Activated CD4-positive, alpha-beta T cell treated with anti-CD3 and anti-CD28 coated beads for 36 hours (primary cell): Measurements from ENCODE around the gene RBMS3. TPM values are rescaled to one million over a fixed set of nuclear protein-coding genes. Genes with fewer than 3 reads are reported as not detected.

ENCODE experiments used
- ATAC-seq: fragments of 200-7000 bp; cut with Tn5 transposase; one replicate; pipeline ENCODE4 v1.10.0; 2021; ENCODE audit warnings: mild to moderate bottlenecking, moderate library complexity
- CTCF ChIA-PET: fragments of 350-600 bp; sonication (Branson Sonifier 250); formaldehyde crosslinking; loops from one replicate; lab custom pipeline; 2021; ENCODE audit warnings: antibody characterized with exemption; lab: Charles Lee
- POLR2A ChIA-PET: fragments of 350-600 bp; sonication (Branson Sonifier 250); formaldehyde crosslinking; loops from one replicate; lab custom pipeline; 2021; ENCODE audit warnings: antibody characterized with exemption, inconsistent platforms; lab: Charles Lee
- DNase-seq: peaks from one replicate; pipeline ENCODE4 v3.0.0-alpha.2; 2020
- H3K27ac Mint-ChIP-seq: one replicate; pipeline ENCODE4 v1.8.0; 2021; ENCODE audit warnings: mixed read lengths
- H3K27me3 Mint-ChIP-seq: one replicate; pipeline ENCODE4 v1.8.0; 2021; ENCODE audit warnings: mixed read lengths
- H3K36me3 Mint-ChIP-seq: one replicate; pipeline ENCODE4 v1.8.0; 2021; ENCODE audit warnings: low read depth, mixed read lengths
- H3K4me1 Mint-ChIP-seq: one replicate; pipeline ENCODE4 v1.8.0; 2021; ENCODE audit warnings: mixed read lengths
- H3K4me3 Mint-ChIP-seq: one replicate; pipeline ENCODE4 v1.8.0; 2021; ENCODE audit warnings: mild to moderate bottlenecking, moderate library complexity, mixed read lengths
- H3K9me3 Mint-ChIP-seq: one replicate; pipeline ENCODE4 v1.8.0; 2021; ENCODE audit warnings: low read depth, mixed read lengths
- intact Hi-C, 2 experiments: fragments of 100-400 bp; cut with DNase I in 1 of 2; cut with micrococcal nuclease in 1 of 2; formaldehyde crosslinking; loops; one replicate each; pipeline versions ENCODE4 v1.14.2 to v1.15.1; 2022 to 2024; cut with DNase I, micrococcal nuclease
- total RNA-seq, 2 experiments: library from RNA; stranded (reverse); gene quantifications; one replicate each; pipeline ENCODE4 v1.2.3, GENCODE V29; 2021

RBMS3 gene
- total RNA-seq, 2 experiments from 2014 or later: 1.5 to 2.0 TPM

DNA sequence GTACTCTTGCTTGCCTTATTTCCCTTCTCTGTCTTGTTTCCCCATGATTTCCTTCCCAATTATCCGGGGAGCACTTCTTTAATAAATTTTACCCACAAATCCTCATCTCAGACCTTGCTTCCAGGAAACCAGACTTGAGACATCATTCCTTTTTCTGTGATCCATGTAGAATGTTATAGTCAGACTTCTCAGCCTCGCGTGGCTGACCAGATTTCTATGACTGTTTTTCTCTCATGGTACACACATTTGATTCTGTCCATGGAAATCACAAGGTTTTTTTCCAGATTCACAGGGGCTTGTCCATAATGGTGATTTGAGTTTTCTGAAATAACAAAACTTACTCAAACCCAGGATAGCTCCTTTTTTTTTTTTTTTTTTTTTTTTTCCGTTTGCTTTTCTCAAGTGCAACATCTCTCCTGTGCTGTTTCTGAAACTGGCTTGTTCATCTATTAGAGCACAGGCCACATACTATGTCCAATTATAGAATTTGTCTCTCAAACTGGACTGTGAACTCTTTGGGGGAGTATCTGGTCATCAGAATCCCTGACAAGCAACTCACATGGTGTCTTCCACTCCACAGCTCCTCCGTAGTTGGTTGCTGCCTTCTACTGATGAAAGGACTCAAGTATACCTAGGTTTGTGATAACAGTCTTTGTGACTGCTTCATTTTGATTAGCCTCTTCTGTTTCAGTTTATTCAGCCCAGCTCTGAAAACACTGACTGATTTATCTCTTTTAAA is 50.8 kb downstream of the RBMS3 start:
- Mint-ChIP-seq H3K27me3 (no peaks in the 10 kb centered on the region), H3K9me3 (no peaks in the 10 kb centered on the region), H3K27ac (no peak overlapping the region), H3K4me3 (no peak overlapping the region), H3K4me1 (no peaks in the 10 kb centered on the region), H3K36me3 (no peaks in the 10 kb centered on the region)
- CTCF ChIA-PET: no interaction called here
- intact Hi-C loops: no loop called here
- no peak for DNase-seq
- no peak for ATAC-seq
- POLR2A ChIA-PET: interaction anchor here (0.7 kb wide), 2 partner anchors 45 to 58 kb away, joined by 3 read pairs; no protein-coding TSS in a partner anchor

DNA sequence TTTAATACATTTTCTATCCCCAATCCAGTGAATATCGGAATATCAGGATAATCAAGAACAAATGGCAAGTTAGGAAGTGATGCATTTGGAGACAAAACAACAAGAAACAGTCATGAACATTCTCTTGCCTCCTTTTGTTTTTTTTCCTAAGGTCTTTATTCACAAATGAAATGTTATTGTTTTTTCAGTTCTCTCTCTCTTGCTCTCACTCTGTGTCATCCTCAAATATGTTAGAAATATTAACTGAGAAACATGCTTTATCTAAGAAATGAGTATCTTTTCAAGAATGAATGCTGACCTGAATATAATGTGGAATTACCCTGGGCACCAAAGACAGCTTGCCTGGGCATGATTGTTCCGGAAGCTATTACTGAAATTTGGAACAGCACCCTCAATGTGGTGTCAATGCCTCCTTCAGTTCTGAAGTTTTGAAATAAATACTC is 51.3 kb downstream of the RBMS3 start:
- intact Hi-C loops: no loop called here
- no peaks in the 10 kb centered on the region for H3K9me3 Mint-ChIP-seq
- no peaks in the 10 kb centered on the region for H3K36me3 Mint-ChIP-seq
- ATAC-seq (no peak), DNase-seq (no peak)
- H3K27me3 Mint-ChIP-seq: no peaks in the 10 kb centered on the region
- H3K4me3 Mint-ChIP-seq: no peak overlapping the region
- no peaks in the 10 kb centered on the region for H3K4me1 Mint-ChIP-seq
- ChIA-PET CTCF (interaction anchor here (1.0 kb wide), 1 partner anchor 16 kb away, joined by 3 read pairs; no protein-coding TSS in a partner anchor), POLR2A (no interaction called here)
- H3K27ac Mint-ChIP-seq: no peak overlapping the region

DNA sequence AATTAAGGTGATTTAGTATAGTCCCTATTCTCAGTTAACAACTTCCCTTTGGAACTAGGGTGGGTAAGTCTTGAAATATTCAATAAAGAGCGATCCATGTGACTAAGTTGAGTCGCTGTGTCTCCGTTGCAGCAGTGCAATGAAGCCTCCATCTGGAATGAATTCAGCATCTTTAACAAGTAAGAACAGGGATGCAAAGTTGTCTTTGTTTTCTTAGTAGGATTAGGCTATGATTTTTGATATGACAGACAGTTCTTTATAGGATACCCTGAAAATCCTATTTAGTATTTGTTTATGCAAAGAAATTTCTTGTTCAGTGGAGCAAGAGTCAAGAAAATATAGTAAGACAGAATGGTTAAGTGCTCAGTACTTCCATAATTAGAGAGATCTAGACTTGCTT is 52.7 kb downstream of the RBMS3 start:
- no peaks in the 10 kb centered on the region for H3K4me1 Mint-ChIP-seq
- H3K36me3 Mint-ChIP-seq: no peaks in the 10 kb centered on the region
- H3K27me3 Mint-ChIP-seq: no peaks in the 10 kb centered on the region
- H3K9me3 Mint-ChIP-seq: no peaks in the 10 kb centered on the region
- ChIA-PET CTCF (no interaction called here), POLR2A (no interaction called here)
- H3K4me3 Mint-ChIP-seq: no peak overlapping the region
- ATAC-seq (no peak), DNase-seq (no peak)
- intact Hi-C loops: no loop called here
- no peak overlapping the region for H3K27ac Mint-ChIP-seq

DNA sequence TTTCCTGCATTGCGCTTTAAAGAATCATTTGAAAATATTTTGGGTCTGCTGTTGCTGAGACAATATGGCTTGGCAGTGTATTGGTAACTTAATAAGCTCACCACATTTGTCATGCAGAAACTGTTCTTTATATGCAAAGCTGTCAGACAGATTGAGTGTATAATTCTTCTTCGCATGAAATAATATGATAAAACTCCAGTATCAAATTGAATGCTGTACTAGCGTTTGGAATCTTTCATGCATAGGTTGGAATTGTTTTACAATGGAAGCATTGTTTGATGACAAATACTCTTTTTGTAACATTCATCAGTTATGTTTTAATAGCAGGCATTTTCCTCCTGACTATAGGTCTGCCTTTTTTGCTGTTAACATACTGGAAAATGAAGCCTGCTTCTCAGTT is 53.8 kb downstream of the RBMS3 start:
- intact Hi-C loops: no loop called here
- no peaks in the 10 kb centered on the region for H3K27me3 Mint-ChIP-seq
- no peaks in the 10 kb centered on the region for H3K36me3 Mint-ChIP-seq
- no peak for DNase-seq
- no peaks in the 10 kb centered on the region for H3K9me3 Mint-ChIP-seq
- H3K27ac Mint-ChIP-seq: no peak overlapping the region
- no peak for ATAC-seq
- ChIA-PET POLR2A (no interaction called here), CTCF (no interaction called here)
- no peaks in the 10 kb centered on the region for H3K4me1 Mint-ChIP-seq
- H3K4me3 Mint-ChIP-seq: no peak overlapping the region

DNA sequence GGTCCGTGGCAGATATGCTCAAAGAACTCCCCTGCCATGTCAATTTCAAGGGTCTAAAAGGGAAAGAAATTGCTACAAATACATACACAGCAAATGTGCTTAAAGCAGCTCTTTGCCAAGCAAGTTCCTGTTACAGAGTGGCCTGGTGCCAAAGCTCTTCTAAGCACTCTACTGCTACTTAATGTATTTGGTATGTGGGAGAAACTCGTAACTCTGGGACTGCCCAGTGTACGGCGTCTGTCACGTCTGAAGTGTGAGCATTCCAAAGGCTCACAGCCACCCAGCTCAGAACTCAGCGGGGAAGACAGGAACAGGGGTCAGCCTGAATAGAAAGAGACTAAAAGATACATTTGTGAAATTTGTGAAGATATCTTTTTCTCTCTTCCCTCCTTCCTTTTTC is 54.6 kb downstream of the RBMS3 start:
- H3K27me3 Mint-ChIP-seq: no peaks in the 10 kb centered on the region
- ATAC-seq (no peak), DNase-seq (no peak)
- intact Hi-C loops: no loop called here
- no peaks in the 10 kb centered on the region for H3K4me1 Mint-ChIP-seq
- no peaks in the 10 kb centered on the region for H3K36me3 Mint-ChIP-seq
- POLR2A ChIA-PET: interaction anchor here (0.6 kb wide), 1 partner anchor 59 kb away, joined by 3 read pairs; no protein-coding TSS in a partner anchor
- H3K9me3 Mint-ChIP-seq: no peaks in the 10 kb centered on the region
- H3K4me3 Mint-ChIP-seq: no peak overlapping the region
- CTCF ChIA-PET: no interaction called here
- no peak overlapping the region for H3K27ac Mint-ChIP-seq

DNA sequence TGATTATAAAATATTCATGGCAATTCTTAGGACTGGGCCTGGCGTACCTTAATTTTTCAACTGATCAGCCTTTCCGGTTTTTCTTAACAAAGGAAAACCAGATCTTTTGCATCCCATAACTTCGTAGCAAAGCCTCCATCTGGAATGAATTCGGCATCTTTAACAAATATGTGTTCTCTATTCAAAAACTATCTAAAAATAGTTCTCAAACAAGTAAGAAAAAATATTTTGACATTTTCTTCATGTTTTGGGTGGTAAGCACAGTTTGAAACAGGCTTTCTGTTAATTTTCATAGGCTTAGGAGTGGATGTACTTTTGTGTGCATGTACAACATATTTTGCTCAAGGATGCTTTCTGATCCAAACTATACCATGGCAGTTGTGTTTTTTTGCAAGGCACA is 55.1 kb downstream of the RBMS3 start:
- no peak for ATAC-seq
- H3K36me3 Mint-ChIP-seq: no peaks in the 10 kb centered on the region

DNA sequence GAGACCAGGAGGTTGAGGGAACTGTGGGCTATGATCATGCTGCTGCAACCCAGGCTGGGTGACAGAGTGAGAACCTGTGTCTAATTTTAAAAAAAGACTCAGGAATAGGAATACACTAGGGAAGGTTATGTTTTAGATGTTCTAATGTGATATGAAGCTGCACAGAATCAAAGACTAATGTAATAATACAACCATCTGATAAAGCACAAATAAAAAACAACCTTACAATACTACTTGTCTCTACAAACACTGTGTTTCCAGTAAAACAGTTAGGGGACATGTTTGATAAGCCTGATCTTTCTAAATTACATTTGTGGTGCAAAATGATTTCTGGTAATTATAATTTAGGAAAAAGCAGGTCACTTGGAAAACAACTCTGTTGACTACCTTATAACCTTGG is 56.7 kb downstream of the RBMS3 start:
- DNase-seq: no peak
- intact Hi-C loops: no loop called here
- Mint-ChIP-seq H3K27me3 (no peaks in the 10 kb centered on the region), H3K27ac (no peak overlapping the region), H3K36me3 (no peaks in the 10 kb centered on the region), H3K9me3 (no peaks in the 10 kb centered on the region), H3K4me1 (no peaks in the 10 kb centered on the region), H3K4me3 (no peak overlapping the region)
- POLR2A ChIA-PET: no interaction called here
- ATAC-seq: no peak
- CTCF ChIA-PET: no interaction called here

More for the DNA sequence above, 55.1 kb downstream of the RBMS3 start:
- Mint-ChIP-seq H3K27ac (no peak overlapping the region), H3K4me3 (no peak overlapping the region), H3K4me1 (no peaks in the 10 kb centered on the region), H3K27me3 (no peaks in the 10 kb centered on the region), H3K9me3 (no peaks in the 10 kb centered on the region)
- POLR2A ChIA-PET: no interaction called here
- CTCF ChIA-PET: interaction anchor here (0.7 kb wide), 1 partner anchor 13 kb away, joined by 3 read pairs; no protein-coding TSS in a partner anchor
- intact Hi-C loops: no loop called here
- no peak for DNase-seq

DNA sequence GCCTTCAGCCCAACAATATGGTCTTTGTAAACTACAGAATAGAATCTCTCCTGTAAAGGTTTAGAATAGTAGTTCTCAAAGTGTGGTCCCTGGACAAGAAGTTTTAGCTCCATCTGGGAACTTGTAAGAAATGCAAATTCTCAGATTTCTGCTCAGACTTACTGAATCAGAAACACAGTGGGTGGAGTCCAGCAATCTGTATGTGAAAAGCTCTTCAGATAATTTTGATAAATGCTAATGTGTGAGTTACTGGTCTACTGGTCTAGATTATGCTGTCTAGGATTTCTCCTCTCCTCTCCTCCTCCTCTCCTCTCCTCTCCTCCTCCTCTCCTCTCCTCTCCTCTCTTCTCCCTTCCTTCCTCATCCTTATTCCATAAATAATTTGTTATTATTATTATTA is 57.5 kb downstream of the RBMS3 start:
- no peak overlapping the region for H3K4me3 Mint-ChIP-seq
- ChIA-PET POLR2A (no interaction called here), CTCF (interaction anchor here (0.7 kb wide), 2 partner anchors 14 to 84 kb away, joined by 3 read pairs; no protein-coding TSS in a partner anchor)
- H3K4me1 Mint-ChIP-seq: no peaks in the 10 kb centered on the region
- ATAC-seq: no peak
- no peaks in the 10 kb centered on the region for H3K27me3 Mint-ChIP-seq
- H3K36me3 Mint-ChIP-seq: no peaks in the 10 kb centered on the region
- no peak for DNase-seq
- no peak overlapping the region for H3K27ac Mint-ChIP-seq
- intact Hi-C loops: no loop called here
- H3K9me3 Mint-ChIP-seq: no peaks in the 10 kb centered on the region

DNA sequence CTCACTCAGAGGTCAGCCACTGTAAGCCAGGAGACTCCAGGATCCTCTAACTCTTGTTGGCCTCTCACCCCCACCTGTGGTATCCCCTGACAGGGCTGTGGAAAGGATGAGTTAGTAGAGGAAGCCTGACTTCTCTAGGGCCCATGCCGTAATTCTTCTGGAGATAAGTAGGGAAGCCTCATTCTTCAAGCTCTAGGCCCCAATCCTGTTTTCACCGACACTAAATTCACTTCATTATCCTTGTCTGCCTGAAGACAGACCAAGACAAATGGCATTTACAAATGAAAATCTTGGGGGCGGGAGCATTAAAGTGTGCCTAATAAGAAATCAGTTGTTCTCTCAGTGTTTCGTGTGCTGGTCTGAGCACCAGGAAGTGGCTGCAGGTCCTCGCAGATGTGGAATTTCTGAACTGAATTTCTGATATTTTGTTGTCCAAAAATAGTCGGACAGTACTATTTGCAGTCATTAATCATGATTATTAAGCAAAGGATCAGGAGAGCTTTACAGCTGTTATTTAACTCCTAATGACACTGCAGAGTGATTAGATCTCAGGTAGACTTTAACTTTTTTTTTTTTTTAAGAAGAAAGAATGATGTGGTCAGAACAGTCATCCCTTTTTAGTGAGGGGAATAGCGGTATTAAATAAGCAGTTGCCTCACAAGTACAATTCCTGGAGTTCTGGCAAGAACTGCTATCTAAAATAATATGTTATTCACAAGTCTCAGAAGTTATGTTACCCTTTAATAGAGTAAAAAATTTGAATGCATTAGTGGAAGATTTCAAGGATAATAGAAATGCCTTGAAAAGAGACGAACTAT is 58.4 kb downstream of the RBMS3 start:
- Mint-ChIP-seq H3K27me3 (no peaks in the 10 kb centered on the region), H3K36me3 (no peaks in the 10 kb centered on the region), H3K4me3 (no peak overlapping the region), H3K9me3 (no peaks in the 10 kb centered on the region), H3K4me1 (no peaks in the 10 kb centered on the region), H3K27ac (no peak overlapping the region)
- ATAC-seq (no peak), DNase-seq (no peak)
- intact Hi-C loops: no loop called here
- POLR2A ChIA-PET: no interaction called here
- CTCF ChIA-PET: interaction anchor here (0.5 kb wide), 1 partner anchor 240 kb away, joined by 3 read pairs; no protein-coding TSS in a partner anchor

DNA sequence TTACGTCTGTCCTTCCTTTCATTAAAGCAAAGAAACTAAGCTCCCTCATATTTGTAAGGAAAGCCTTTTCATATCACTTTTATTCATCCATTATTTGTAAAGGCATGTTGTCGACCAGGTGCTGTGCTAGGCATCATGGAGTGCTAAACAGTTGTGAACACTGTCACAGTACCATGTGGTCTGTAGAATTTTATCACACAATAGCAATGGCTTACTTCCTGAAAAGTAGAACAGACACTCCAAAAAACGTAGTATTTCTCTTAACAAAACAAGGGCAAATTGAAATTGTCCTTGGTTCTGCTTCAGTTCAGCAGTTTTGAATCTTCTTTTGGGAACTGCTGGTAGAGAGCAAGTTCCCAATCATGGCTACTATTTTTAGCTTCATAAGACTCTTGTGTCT is 63.3 kb downstream of the RBMS3 start:
- Mint-ChIP-seq H3K27ac (no peak overlapping the region), H3K4me1 (no peaks in the 10 kb centered on the region), H3K4me3 (no peak overlapping the region), H3K27me3 (no peaks in the 10 kb centered on the region), H3K9me3 (no peaks in the 10 kb centered on the region), H3K36me3 (no peaks in the 10 kb centered on the region)
- CTCF ChIA-PET: no interaction called here
- ATAC-seq (no peak), DNase-seq (no peak)
- POLR2A ChIA-PET: no interaction called here
- intact Hi-C loops: no loop called here

DNA sequence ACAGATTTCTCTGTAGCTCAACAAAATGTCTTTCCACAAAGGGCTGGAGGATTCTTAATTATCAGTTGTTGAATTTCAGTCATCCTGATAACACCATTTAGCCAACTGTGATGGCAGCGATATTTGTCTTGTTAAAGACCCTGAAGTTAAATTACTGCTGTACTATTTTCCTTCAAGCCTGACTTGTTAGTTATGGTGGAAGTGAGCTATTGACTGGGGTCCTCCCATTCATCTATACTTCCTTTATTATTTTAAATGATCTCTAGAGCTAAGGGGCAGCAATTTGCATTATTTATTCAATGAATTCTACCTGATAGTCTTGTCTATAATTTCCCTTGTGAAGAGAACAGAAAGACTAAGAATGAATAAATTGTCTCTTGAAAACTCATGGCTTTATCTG is 64.1 kb downstream of the RBMS3 start:
- Mint-ChIP-seq H3K4me3 (no peak overlapping the region), H3K9me3 (no peaks in the 10 kb centered on the region), H3K4me1 (no peaks in the 10 kb centered on the region), H3K27ac (no peak overlapping the region), H3K36me3 (no peaks in the 10 kb centered on the region), H3K27me3 (no peaks in the 10 kb centered on the region)
- DNase-seq (no peak), ATAC-seq (no peak)
- intact Hi-C loops: no loop called here
- ChIA-PET CTCF (no interaction called here), POLR2A (interaction anchor here (0.5 kb wide), 1 partner anchor 18 kb away, joined by 7 read pairs; no protein-coding TSS in a partner anchor)
